ENCODE measurements around the gene CXCR4.

DNA sequence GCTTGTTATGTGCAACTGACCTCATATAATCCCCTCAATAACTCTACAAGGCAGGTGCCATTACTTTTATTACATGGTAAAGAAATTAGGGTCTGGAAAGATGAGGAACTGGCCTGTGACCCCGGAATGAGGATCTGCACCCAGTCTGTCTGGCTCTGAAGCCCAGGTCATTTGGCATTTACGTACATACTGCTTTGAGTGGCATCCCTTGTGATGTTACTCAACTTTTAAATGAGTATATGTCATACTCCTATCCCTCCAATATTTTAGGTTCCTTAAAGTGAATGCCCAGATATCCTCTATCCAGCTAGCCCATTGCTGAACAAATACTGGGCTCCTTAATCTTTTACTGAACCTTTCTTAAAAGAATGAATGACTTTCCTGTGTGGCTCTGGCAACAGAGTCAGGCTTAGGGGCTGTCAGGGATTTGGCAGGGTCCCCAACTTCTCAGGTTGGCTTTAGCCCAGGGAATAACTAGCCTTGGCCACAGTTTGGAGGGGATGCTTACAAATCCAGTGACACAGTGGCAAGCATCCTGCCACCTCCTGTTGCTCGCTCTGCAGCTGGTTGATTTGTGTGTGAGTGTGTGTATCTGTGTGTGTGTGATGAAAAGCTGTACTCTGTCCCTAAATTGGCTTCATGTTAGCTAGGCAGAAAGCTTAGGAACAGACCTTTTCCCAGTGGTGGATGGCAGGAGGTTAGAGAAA lies 3.4 kb upstream of the CXCR4 start:
- TF ChIP-seq, protein P1, sequence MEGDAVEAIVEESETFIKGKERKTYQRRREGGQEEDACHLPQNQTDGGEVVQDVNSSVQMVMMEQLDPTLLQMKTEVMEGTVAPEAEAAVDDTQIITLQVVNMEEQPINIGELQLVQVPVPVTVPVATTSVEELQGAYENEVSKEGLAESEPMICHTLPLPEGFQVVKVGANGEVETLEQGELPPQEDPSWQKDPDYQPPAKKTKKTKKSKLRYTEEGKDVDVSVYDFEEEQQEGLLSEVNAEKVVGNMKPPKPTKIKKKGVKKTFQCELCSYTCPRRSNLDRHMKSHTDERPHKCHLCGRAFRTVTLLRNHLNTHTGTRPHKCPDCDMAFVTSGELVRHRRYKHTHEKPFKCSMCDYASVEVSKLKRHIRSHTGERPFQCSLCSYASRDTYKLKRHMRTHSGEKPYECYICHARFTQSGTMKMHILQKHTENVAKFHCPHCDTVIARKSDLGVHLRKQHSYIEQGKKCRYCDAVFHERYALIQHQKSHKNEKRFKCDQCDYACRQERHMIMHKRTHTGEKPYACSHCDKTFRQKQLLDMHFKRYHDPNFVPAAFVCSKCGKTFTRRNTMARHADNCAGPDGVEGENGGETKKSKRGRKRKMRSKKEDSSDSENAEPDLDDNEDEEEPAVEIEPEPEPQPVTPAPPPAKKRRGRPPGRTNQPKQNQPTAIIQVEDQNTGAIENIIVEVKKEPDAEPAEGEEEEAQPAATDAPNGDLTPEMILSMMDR (IDR thresholded peaks at IDR 0.05; ENCODE audit: low read depth, low read length): no peak
- no peak for TF ChIP-seq EZH2phosphoT487 (IDR thresholded peaks at IDR 0.05; ENCODE audit: low read depth)

Data from OCI-LY3 (cell line).